Gastrocnemius medialis (tissue), 4 donors: Measurements from ENCODE around the gene PNLIPRP2. TPM values are rescaled to one million over a fixed set of nuclear protein-coding genes. Genes with fewer than 3 reads are reported as not detected.

Source experiments
- ATAC-seq, 2 donors: fragments of 150-250 bp; one replicate each; pipeline ENCODE4 v1.9.1; 2016
- DNase-seq, 2 donors: peaks; one replicate each; pipeline ENCODE4 v3.0.0-alpha.2; 2019
- H3K27ac ChIP-seq, 4 donors: fragments of 200-600 bp; sonication (generic); 1 replicate in 1 of 4; 2 replicates in 3 of 4; pipeline ENCODE4 v1.5.1; 2016 to 2018; ENCODE audit warnings: mild to moderate bottlenecking in 2 of 4, moderate library complexity in 1 of 4
- H3K27me3 ChIP-seq, 3 donors: fragments of 200-600 bp; sonication (generic) in 2 of 3; 1 replicate in 1 of 3; 2 replicates in 2 of 3; pipeline versions ENCODE4 v1.5.1 to v1.6.0; 2016 to 2019; ENCODE audit warnings: mild to moderate bottlenecking in 1 of 3, moderate library complexity in 1 of 3
- H3K36me3 ChIP-seq, 2 donors: fragments of 200-600 bp; sonication (generic) in 1 of 2; one replicate each; pipeline ENCODE4 v1.5.1; 2017 to 2018
- H3K4me1 ChIP-seq, 2 donors: fragments of 200-600 bp; sonication (generic) in 1 of 2; one replicate each; pipeline ENCODE4 v1.5.1; 2016 to 2017; ENCODE audit warnings: mild to moderate bottlenecking in 2 of 2
- H3K4me3 ChIP-seq, 4 donors: fragments of 200-600 bp; sonication (generic) in 3 of 4; 1 replicate in 1 of 4; 2 replicates in 3 of 4; pipeline ENCODE4 v1.5.1; 2016 to 2019; ENCODE audit warnings: mild to moderate bottlenecking in 2 of 4
- H3K9me3 ChIP-seq, 3 donors: fragments of 200-600 bp; sonication (generic) in 2 of 3; 1 replicate in 1 of 3; 2 replicates in 2 of 3; pipeline ENCODE4 v1.5.1; 2016 to 2019
- CTCF ChIP-seq, 5 experiments: fragments of 450-650 bp in 3 of 5; fragments of 200-600 bp in 2 of 5; sonication (generic) in 2 of 5; IDR thresholded peaks in 4 of 5; conservative IDR thresholded peaks in 1 of 5; 1 replicate in 4 of 5; 2 replicates in 1 of 5; pipeline ENCODE4 v1.5.1; 2016 to 2019; ENCODE audit warnings: antibody characterized with exemption in 5 of 5, mild to moderate bottlenecking in 3 of 5, moderate library complexity in 3 of 5
- POLR2A ChIP-seq, 2 donors: fragments of 450-650 bp; IDR thresholded peaks; one replicate each; pipeline ENCODE4 v1.6.1; 2017; ENCODE audit warnings: antibody characterized with exemption in 2 of 2, mild to moderate bottlenecking in 2 of 2, moderate library complexity in 2 of 2
- in situ Hi-C, 4 donors: fragments of 200-750 bp; cut with MboI; loops; one replicate each; pipeline versions ENCODE4 v1.15.0 to v1.8.0; 2017; ENCODE audit warnings: low sequenced_read_pairs in 4 of 4
- intact Hi-C: fragments of 100-400 bp; cut with DNase I; formaldehyde crosslinking; loops from one replicate; pipeline ENCODE4 v1.15.1; 2023; ENCODE audit warnings: low total_unique reads
- total RNA-seq, 4 donors: library from RNA; depleted of rRNA; stranded (reverse); fragments of >200 nt; gene quantifications; one replicate each; pipeline versions ENCODE4 v1.1.0 to v1.2.3, GENCODE V29; 2016

Gene PNLIPRP2
- total RNA-seq, 4 donors from 2014 or later = not detected

DNA sequence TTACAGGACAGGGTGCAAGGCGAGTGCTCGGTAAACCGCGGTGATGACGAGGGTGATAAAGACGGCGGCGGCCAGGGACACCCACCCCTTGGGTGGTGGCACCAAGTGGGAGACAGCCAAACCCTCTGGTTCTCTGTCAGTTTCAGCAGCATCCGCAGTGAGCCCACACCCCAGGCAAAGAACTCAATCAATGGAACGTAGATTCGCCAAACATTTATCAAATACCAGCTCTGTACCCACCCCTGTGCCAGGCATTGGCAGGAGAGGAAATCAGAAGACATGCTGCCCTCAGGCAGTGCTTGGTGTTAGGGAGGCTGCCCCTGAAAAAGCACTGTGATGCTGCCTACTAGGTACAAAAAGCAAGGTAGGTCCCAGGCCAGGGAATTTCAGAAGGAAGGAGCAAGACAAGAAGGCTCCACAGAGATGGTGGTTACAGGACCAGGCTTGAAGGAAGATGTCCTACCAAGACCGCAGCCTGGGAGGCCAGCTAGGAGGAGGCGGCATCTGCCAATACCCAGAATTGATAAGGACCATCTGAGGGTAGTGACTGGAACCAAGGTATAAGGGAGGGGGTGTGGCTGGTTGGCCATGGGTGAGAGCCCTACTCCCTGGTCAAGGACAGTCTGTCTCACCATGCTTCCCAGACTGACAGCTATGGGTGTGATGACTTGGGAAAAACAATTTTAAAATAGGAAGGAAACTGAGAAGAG lies 10.2 kb upstream of the PNLIPRP2 start:
- peaks cover 6 to 18% (median 16%) of the 10 kb centered on the region in 3 donors for H3K27me3 ChIP-seq
- H3K4me3 ChIP-seq = no peak overlapping the region
- no peak overlapping the region for H3K27ac ChIP-seq
- DNase-seq = no peak
- TF ChIP-seq POLR2A (IDR thresholded peaks at IDR 0.05) (no peak), CTCF (IDR thresholded peaks at IDR 0.05 in 4 of 5, conservative IDR thresholded peaks at IDR 0.05 in 1 of 5) (no peak)
- no peak for ATAC-seq
- no peaks in the 10 kb centered on the region for H3K9me3 ChIP-seq
- no peaks in the 10 kb centered on the region for H3K4me1 ChIP-seq
- no peaks in the 10 kb centered on the region for H3K36me3 ChIP-seq
- intact Hi-C loops (no loop called here), in situ Hi-C loops (no loop called here)

GRCh38 chr10:116611153-116611545 lies 9.6 kb upstream of the PNLIPRP2 start:
- Histone ChIP-seq H3K27me3 (peaks cover 6 to 18% (median 16%) of the 10 kb centered on the region in 3 donors), H3K9me3 (no peaks in the 10 kb centered on the region), H3K27ac (no peak overlapping the region), H3K4me3 (no peak overlapping the region), H3K36me3 (no peaks in the 10 kb centered on the region), H3K4me1 (no peaks in the 10 kb centered on the region)
- TF ChIP-seq POLR2A (IDR thresholded peaks at IDR 0.05) (no peak), CTCF (IDR thresholded peaks at IDR 0.05 in 4 of 5, conservative IDR thresholded peaks at IDR 0.05 in 1 of 5) (no peak)
- in situ Hi-C loops (no loop called here), intact Hi-C loops (no loop called here)
- ATAC-seq (no peak), DNase-seq (no peak)

- in situ Hi-C loops = no loop called here
- Histone ChIP-seq H3K4me3 (no peak overlapping the region), H3K9me3 (no peaks in the 10 kb centered on the region), H3K36me3 (no peaks in the 10 kb centered on the region), H3K4me1 (no peaks in the 10 kb centered on the region), H3K27ac (no peak overlapping the region), H3K27me3 (peaks cover 6 to 18% (median 16%) of the 10 kb centered on the region in 3 donors)
- intact Hi-C loops = no loop called here
- DNase-seq (no peak), ATAC-seq (no peak)
- TF ChIP-seq CTCF (IDR thresholded peaks at IDR 0.05 in 4 of 5, conservative IDR thresholded peaks at IDR 0.05 in 1 of 5) (no peak), POLR2A (IDR thresholded peaks at IDR 0.05) (no peak)
These were observed 8.5 kb upstream of the PNLIPRP2 start for GRCh38 chr10:116612107-116612769.

DNA sequence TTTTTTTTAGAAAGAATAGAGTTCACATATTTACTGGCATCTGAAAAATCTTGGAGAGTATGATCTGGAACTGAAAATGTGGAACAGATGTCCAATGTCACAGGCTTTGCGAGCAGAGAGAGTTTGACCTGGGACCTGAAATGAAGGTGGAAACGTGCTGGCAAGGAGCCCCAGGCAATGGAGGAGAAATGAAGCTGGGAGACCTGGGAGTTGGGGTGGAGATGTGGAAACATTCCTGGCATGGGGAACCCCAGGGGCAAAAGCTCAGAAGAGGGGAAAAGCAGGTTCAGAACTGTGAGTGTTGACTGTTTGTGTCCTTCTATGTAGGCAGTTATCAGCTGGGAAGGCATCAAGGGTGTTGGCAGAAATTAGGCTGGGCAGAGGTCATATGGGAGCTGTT lies 7.3 kb upstream of the PNLIPRP2 start:
- intact Hi-C loops = no loop called here
- peaks cover 2 to 18% (median 16%) of the 10 kb centered on the region in 3 donors for H3K27me3 ChIP-seq
- no peak for ATAC-seq

More for the DNA sequence above, 7.3 kb upstream of the PNLIPRP2 start:
- no peak for DNase-seq
- in situ Hi-C loops = no loop called here
- no peak overlapping the region for H3K27ac ChIP-seq
- H3K4me3 ChIP-seq = no peak overlapping the region
- no peaks in the 10 kb centered on the region for H3K36me3 ChIP-seq
- H3K4me1 ChIP-seq = no peaks in the 10 kb centered on the region
- no peaks in the 10 kb centered on the region for H3K9me3 ChIP-seq
- TF ChIP-seq POLR2A (IDR thresholded peaks at IDR 0.05) = no peak
- no peak for TF ChIP-seq CTCF (IDR thresholded peaks at IDR 0.05 in 4 of 5, conservative IDR thresholded peaks at IDR 0.05 in 1 of 5)
